ENCODE measurements around the gene FBLN2. TPM values are rescaled to one million over a fixed set of nuclear protein-coding genes. Genes with fewer than 3 reads are reported as not detected.

FBLN2 gene
- total and polyA plus RNA-seq, 2 of the 13 experiments (the other 11 are each of a cell fraction or from before 2014, with no cell fraction given) = not detected

GRCh38 chr3:13563321-13563720, 14.4 kb downstream of the FBLN2 start:
- H3K9me3 ChIP-seq (ENCODE audit: low read length) = no peaks in the 10 kb centered on the region
- no TSS peak for BruUV-seq (replicated peaks)
- ChIA-PET CTCF (ENCODE audit: low intra/inter-chr PET ratio, low total read pairs) (no interaction called here), POLR2A (no interaction called here)
- DNase-seq (ENCODE audit: low spot score) (no peak), FAIRE-seq (no peak), ATAC-seq (no peak)
- H3K27me3 ChIP-seq (ENCODE audit: control insufficient read depth in 1 of 2, insufficient read depth in 2 of 2, low read length in 2 of 2) = peaks cover 8 to 67% of the 10 kb centered on the region in 2 experiments; a peak in 4 of 5 replicates
- H3K27ac ChIP-seq (ENCODE audit: extremely low read length, insufficient read depth, low read length) = no peak overlapping the region
- no peak overlapping the region for H3K9ac ChIP-seq (ENCODE audit: insufficient read depth, low read depth, low read length)
- H3K4me2 ChIP-seq (ENCODE audit: low read depth, low read length) = no peak overlapping the region
- no peaks in the 10 kb centered on the region for H3K79me2 ChIP-seq (ENCODE audit: insufficient read depth, low read length)
- intact Hi-C loops (cut with micrococcal nuclease; ENCODE audit: unreplicated experiment) = no loop called here
- no CpG with 5 or more reads among the region's 10 CpGs for WGBS (ENCODE audit: low lambda C conversion rate)
- no peak overlapping the region for H2AFZ ChIP-seq (ENCODE audit: low read length)
- no peak overlapping the region for H3K4me3 ChIP-seq (replicated peaks in 1 of 3; ENCODE audit: insufficient read depth in 1 of 3, low read depth in 2 of 3, low read length in 3 of 3)
- in situ Hi-C loops (cut with HindIII; ENCODE audit: extremely low pct_ligation_motif_present, low pct_unique_long_range_greater_than_20kb) = no loop called here
- H3K4me1 ChIP-seq (ENCODE audit: insufficient read depth, low read length) = no peaks in the 10 kb centered on the region
- 0 out of 2 replicates have a peak, but pooled peaks cover 2% of the 10 kb centered on the region for H4K20me1 ChIP-seq (ENCODE audit: insufficient read depth, low read length)
- no peak for TF ChIP-seq SP140L (CRISPR knock-in tag; IDR thresholded peaks at IDR 0.05; ENCODE audit: borderline replicate concordance)
- TF ChIP-seq ZNF839 (CRISPR knock-in tag; IDR thresholded peaks at IDR 0.05; ENCODE audit: borderline replicate concordance) = no peak
- no peak for TF ChIP-seq ZBTB7B (CRISPR knock-in tag; IDR thresholded peaks at IDR 0.05)
- TF ChIP-seq SMC3 (IDR thresholded peaks at IDR 0.05; ENCODE audit: low read length) = no peak
- TF ChIP-seq ZNF274 (CRISPR knock-in tag; IDR thresholded peaks at IDR 0.05) = no peak
- TF ChIP-seq ZNF644 (CRISPR knock-in tag; IDR thresholded peaks at IDR 0.05; ENCODE audit: low read depth) = no peak
- TF ChIP-seq SRSF1 (optimal IDR thresholded peaks at IDR 0.05; ENCODE audit: low read depth, low read length) = no peak
- TF ChIP-seq, protein P1, sequence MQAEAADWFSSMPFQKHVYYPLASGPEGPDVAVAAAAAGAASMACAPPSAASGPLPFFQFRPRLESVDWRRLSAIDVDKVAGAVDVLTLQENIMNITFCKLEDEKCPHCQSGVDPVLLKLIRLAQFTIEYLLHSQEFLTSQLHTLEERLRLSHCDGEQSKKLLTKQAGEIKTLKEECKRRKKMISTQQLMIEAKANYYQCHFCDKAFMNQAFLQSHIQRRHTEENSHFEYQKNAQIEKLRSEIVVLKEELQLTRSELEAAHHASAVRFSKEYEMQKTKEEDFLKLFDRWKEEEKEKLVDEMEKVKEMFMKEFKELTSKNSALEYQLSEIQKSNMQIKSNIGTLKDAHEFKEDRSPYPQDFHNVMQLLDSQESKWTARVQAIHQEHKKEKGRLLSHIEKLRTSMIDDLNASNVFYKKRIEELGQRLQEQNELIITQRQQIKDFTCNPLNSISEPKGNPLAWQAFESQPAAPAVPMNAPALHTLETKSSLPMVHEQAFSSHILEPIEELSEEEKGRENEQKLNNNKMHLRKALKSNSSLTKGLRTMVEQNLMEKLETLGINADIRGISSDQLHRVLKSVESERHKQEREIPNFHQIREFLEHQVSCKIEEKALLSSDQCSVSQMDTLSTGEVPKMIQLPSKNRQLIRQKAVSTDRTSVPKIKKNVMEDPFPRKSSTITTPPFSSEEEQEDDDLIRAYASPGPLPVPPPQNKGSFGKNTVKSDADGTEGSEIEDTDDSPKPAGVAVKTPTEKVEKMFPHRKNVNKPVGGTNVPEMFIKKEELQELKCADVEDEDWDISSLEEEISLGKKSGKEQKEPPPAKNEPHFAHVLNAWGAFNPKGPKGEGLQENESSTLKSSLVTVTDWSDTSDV (CRISPR knock-in tag; IDR thresholded peaks at IDR 0.05) = no peak
- TF ChIP-seq, protein P2, sequence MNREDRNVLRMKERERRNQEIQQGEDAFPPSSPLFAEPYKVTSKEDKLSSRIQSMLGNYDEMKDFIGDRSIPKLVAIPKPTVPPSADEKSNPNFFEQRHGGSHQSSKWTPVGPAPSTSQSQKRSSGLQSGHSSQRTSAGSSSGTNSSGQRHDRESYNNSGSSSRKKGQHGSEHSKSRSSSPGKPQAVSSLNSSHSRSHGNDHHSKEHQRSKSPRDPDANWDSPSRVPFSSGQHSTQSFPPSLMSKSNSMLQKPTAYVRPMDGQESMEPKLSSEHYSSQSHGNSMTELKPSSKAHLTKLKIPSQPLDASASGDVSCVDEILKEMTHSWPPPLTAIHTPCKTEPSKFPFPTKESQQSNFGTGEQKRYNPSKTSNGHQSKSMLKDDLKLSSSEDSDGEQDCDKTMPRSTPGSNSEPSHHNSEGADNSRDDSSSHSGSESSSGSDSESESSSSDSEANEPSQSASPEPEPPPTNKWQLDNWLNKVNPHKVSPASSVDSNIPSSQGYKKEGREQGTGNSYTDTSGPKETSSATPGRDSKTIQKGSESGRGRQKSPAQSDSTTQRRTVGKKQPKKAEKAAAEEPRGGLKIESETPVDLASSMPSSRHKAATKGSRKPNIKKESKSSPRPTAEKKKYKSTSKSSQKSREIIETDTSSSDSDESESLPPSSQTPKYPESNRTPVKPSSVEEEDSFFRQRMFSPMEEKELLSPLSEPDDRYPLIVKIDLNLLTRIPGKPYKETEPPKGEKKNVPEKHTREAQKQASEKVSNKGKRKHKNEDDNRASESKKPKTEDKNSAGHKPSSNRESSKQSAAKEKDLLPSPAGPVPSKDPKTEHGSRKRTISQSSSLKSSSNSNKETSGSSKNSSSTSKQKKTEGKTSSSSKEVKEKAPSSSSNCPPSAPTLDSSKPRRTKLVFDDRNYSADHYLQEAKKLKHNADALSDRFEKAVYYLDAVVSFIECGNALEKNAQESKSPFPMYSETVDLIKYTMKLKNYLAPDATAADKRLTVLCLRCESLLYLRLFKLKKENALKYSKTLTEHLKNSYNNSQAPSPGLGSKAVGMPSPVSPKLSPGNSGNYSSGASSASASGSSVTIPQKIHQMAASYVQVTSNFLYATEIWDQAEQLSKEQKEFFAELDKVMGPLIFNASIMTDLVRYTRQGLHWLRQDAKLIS (CRISPR knock-in tag; IDR thresholded peaks at IDR 0.05) = no peak
- TF ChIP-seq CREBL2 (CRISPR knock-in tag; IDR thresholded peaks at IDR 0.05; ENCODE audit: borderline replicate concordance) = no peak
- no peak for TF ChIP-seq FOXO1 (CRISPR knock-in tag; IDR thresholded peaks at IDR 0.05)
- TF ChIP-seq ZNF703 (CRISPR knock-in tag; IDR thresholded peaks at IDR 0.05; ENCODE audit: borderline replicate concordance) = no peak
- no peak for TF ChIP-seq ZKSCAN5 (CRISPR knock-in tag; IDR thresholded peaks at IDR 0.05)
- no peaks in the 10 kb centered on the region for H3K36me3 ChIP-seq (replicated peaks in 1 of 2; ENCODE audit: control insufficient read depth in 1 of 2, insufficient read depth in 2 of 2, low read length in 2 of 2)

Measured in HepG2 (cell line).